Neuronal stem cell (in vitro differentiated cells): ENCODE results near the gene KCNAB1.

ENCODE experiments used
- DNase-seq: peaks from one replicate; pipeline ENCODE4 v3.0.0-alpha.2; 2013; ENCODE audit warnings: low spot score
- H2AFZ ChIP-seq: one replicate; pipeline ENCODE4 v1.6.1; 2013; ENCODE audit warnings: mild to moderate bottlenecking, low read length, inconsistent platforms
- H2AK5ac ChIP-seq: 2 replicates; pipeline ENCODE4 v1.6.1; 2013; ENCODE audit warnings: low read depth, mild to moderate bottlenecking, inconsistent platforms, low read length, moderate library complexity, mixed read lengths
- H2BK120ac ChIP-seq: 2 replicates; pipeline ENCODE4 v1.6.1; 2013; ENCODE audit warnings: low read depth, mild to moderate bottlenecking, inconsistent platforms, low read length, moderate library complexity, mixed read lengths
- H2BK12ac ChIP-seq: one replicate; pipeline ENCODE4 v1.6.1; 2013; ENCODE audit warnings: low read length, inconsistent platforms
- H2BK15ac ChIP-seq: 2 replicates; pipeline ENCODE4 v1.6.1; 2013; ENCODE audit warnings: mild to moderate bottlenecking, low read length, inconsistent platforms, mixed read lengths
- H2BK5ac ChIP-seq: one replicate; pipeline ENCODE4 v1.6.1; 2013; ENCODE audit warnings: inconsistent platforms, mild to moderate bottlenecking, low read length, moderate library complexity
- H3K14ac ChIP-seq: one replicate; pipeline ENCODE4 v1.6.1; 2013; ENCODE audit warnings: low read length, inconsistent platforms
- H3K18ac ChIP-seq: 2 replicates; pipeline ENCODE4 v1.6.1; 2013; ENCODE audit warnings: low read length, inconsistent platforms
- H3K23ac ChIP-seq: 2 replicates; pipeline ENCODE4 v1.6.1; 2013; ENCODE audit warnings: low read depth, mild to moderate bottlenecking, mixed read lengths, low read length, inconsistent platforms; ENCODE audit not compliant: poor library complexity
- H3K27ac ChIP-seq: replicated peaks from 3 replicates; pipeline ENCODE4 v1.5.1; 2013; ENCODE audit warnings: low read length, inconsistent platforms
- H3K27me3 ChIP-seq, 3 experiments: 2 replicates each; pipeline ENCODE4 v1.6.1; 2013; ENCODE audit warnings: low read length in 3 of 3, mild to moderate bottlenecking in 2 of 3, inconsistent platforms in 1 of 3, low read depth in 1 of 3, mixed read lengths in 1 of 3, moderate library complexity in 1 of 3; ENCODE audit not compliant: control insufficient read depth in 3 of 3, insufficient read depth in 3 of 3
- H3K36me3 ChIP-seq, 2 donors: replicated peaks in 1 of 2; 2 replicates each; pipeline ENCODE4 v1.6.1; 2013; ENCODE audit warnings: low read length in 2 of 2; ENCODE audit not compliant: control insufficient read depth in 2 of 2, insufficient read depth in 2 of 2
- H3K4ac ChIP-seq: 2 replicates; pipeline ENCODE4 v1.6.1; 2013; ENCODE audit warnings: inconsistent platforms, mild to moderate bottlenecking, low read length, moderate library complexity
- H3K4me1 ChIP-seq, 2 donors: 1 replicate in 1 of 2; 2 replicates in 1 of 2; pipeline ENCODE4 v1.6.1; 2013; ENCODE audit warnings: low read length in 2 of 2, low read depth in 1 of 2; ENCODE audit not compliant: control insufficient read depth in 2 of 2, insufficient read depth in 1 of 2
- H3K4me2 ChIP-seq: one replicate; pipeline ENCODE4 v1.6.1; 2013; ENCODE audit warnings: mild to moderate bottlenecking, low read length, inconsistent platforms; ENCODE audit not compliant: insufficient read depth, poor library complexity, severe bottlenecking
- H3K4me3 ChIP-seq, 2 donors: 2 replicates each; pipeline ENCODE4 v1.5.1; 2013; ENCODE audit warnings: low read length in 2 of 2, mild to moderate bottlenecking in 2 of 2, inconsistent platforms in 1 of 2, moderate library complexity in 1 of 2
- H3K79me1 ChIP-seq: one replicate; pipeline ENCODE4 v1.6.1; 2013; ENCODE audit warnings: low read depth, mild to moderate bottlenecking, inconsistent platforms, low read length, moderate library complexity
- H3K9ac ChIP-seq: one replicate; pipeline ENCODE4 v1.6.1; 2013; ENCODE audit warnings: mild to moderate bottlenecking, low read depth, low read length, inconsistent platforms; ENCODE audit not compliant: poor library complexity
- H3K9me3 ChIP-seq, 2 donors: replicated peaks in 1 of 2; 2 replicates each; pipeline versions ENCODE3 to v1.6.1; 2013; ENCODE audit warnings: low read length in 2 of 2, mild to moderate bottlenecking in 2 of 2, inconsistent platforms in 1 of 2, low read depth in 1 of 2, mixed read lengths in 1 of 2, moderate library complexity in 1 of 2; ENCODE audit not compliant: control insufficient read depth in 2 of 2, insufficient read depth in 1 of 2
- H4K8ac ChIP-seq: one replicate; pipeline ENCODE4 v1.6.1; 2013; ENCODE audit warnings: low read depth, mild to moderate bottlenecking, inconsistent platforms, low read length, moderate library complexity
- H4K91ac ChIP-seq: one replicate; pipeline ENCODE4 v1.6.1; 2013; ENCODE audit warnings: low read length, low read depth, mild to moderate bottlenecking, inconsistent platforms; ENCODE audit not compliant: poor library complexity
- WGBS, 2 donors: extraction: QIAGEN DNeasy Blood & Tissue Kit; methylation state at CpG; one replicate each; pipeline ENCODE4 v1.1.7; 2013; ENCODE audit warnings: missing lambda C conversion rate in 2 of 2, mixed read lengths in 1 of 2; ENCODE audit not compliant: insufficient read length in 2 of 2, insufficient replicate concordance in 1 of 2; ENCODE audit errors: extremely low coverage in 2 of 2; 5-methylcytosine and 5-hydroxymethylcytosine counted together

KCNAB1 gene

GRCh38 chr3:156349111-156349510 lies 228.7 kb downstream of the KCNAB1 start:
- Histone ChIP-seq H3K4me2 (no peak overlapping the region), H4K8ac (no peak overlapping the region), H3K36me3 (no peaks in the 10 kb centered on the region), H3K14ac (no peak overlapping the region), H3K27me3 (peaks cover 0 to 6% (median 0%) of the 10 kb centered on the region in 3 experiments), H3K4me3 (no peak overlapping the region), H4K91ac (no peak overlapping the region), H3K9ac (no peak overlapping the region), H3K9me3 (no peaks in the 10 kb centered on the region), H3K79me1 (no peaks in the 10 kb centered on the region), H2AK5ac (no peak overlapping the region), H3K23ac (no peak overlapping the region), H3K27ac (no peak overlapping the region), H3K4ac (no peak overlapping the region), H2BK12ac (no peak overlapping the region), H3K18ac (no peak overlapping the region), H2BK120ac (no peak overlapping the region), H2BK5ac (no peak overlapping the region), H2AFZ (no peak overlapping the region), H2BK15ac (no peak overlapping the region), H3K4me1 (peaks cover 0 to 3% of the 10 kb centered on the region in 2 donors)
- no peak for DNase-seq

- Histone ChIP-seq H3K14ac (no peak overlapping the region), H3K4ac (no peak overlapping the region), H3K18ac (no peak overlapping the region), H2BK5ac (no peak overlapping the region), H3K4me1 (peaks cover 0 to 1% of the 10 kb centered on the region in 2 donors), H2AFZ (no peak overlapping the region), H3K9ac (no peak overlapping the region), H3K9me3 (no peaks in the 10 kb centered on the region), H2BK12ac (no peak overlapping the region), H3K79me1 (no peaks in the 10 kb centered on the region), H2BK15ac (no peak overlapping the region), H3K36me3 (no peaks in the 10 kb centered on the region), H3K27me3 (peaks cover 0 to 6% (median 0%) of the 10 kb centered on the region in 3 experiments), H3K4me3 (no peak overlapping the region), H2AK5ac (no peak overlapping the region), H2BK120ac (no peak overlapping the region), H4K8ac (no peak overlapping the region), H3K23ac (no peak overlapping the region), H3K4me2 (no peak overlapping the region), H3K27ac (no peak overlapping the region), H4K91ac (no peak overlapping the region)
- no peak for DNase-seq
These were observed 229.6 kb downstream of the KCNAB1 start for GRCh38 chr3:156349978-156350377.

- Histone ChIP-seq H3K4me2 (no peak overlapping the region), H3K23ac (no peak overlapping the region), H3K27me3 (peaks cover 0 to 6% (median 0%) of the 10 kb centered on the region in 3 experiments), H3K14ac (no peak overlapping the region), H3K9me3 (no peaks in the 10 kb centered on the region), H3K36me3 (no peaks in the 10 kb centered on the region), H3K18ac (no peak overlapping the region), H4K8ac (no peak overlapping the region), H3K27ac (no peak overlapping the region), H3K4me1 (peaks cover 0 to 1% of the 10 kb centered on the region in 2 donors), H3K79me1 (no peaks in the 10 kb centered on the region), H2BK15ac (no peak overlapping the region), H2AFZ (no peak overlapping the region), H3K9ac (no peak overlapping the region), H3K4ac (no peak overlapping the region), H2BK120ac (no peak overlapping the region), H4K91ac (no peak overlapping the region), H3K4me3 (no peak overlapping the region), H2BK12ac (no peak overlapping the region), H2BK5ac (no peak overlapping the region), H2AK5ac (no peak overlapping the region)
- no peak for DNase-seq
- WGBS, 2 donors, result no CpG with 5 or more reads among the region's 4 CpGs
These were observed 230.4 kb downstream of the KCNAB1 start for GRCh38 chr3:156350781-156351180.

- no peak overlapping the region for H2BK5ac ChIP-seq
- WGBS, 2 donors, result no CpG with 5 or more reads among the region's 6 CpGs
- no peak overlapping the region for H2BK15ac ChIP-seq
These were observed 231.4 kb downstream of the KCNAB1 start for GRCh38 chr3:156351783-156352182.

More at GRCh38 chr3:156351783-156352182, 231.4 kb downstream of the KCNAB1 start:
- H3K27ac ChIP-seq, result no peak overlapping the region
- H4K8ac ChIP-seq, result no peak overlapping the region
- H3K79me1 ChIP-seq, result no peaks in the 10 kb centered on the region
- H2AFZ ChIP-seq, result no peak overlapping the region
- H3K14ac ChIP-seq, result peak overlapping the region; percentile 64
- peaks cover 0 to 6% (median 0%) of the 10 kb centered on the region in 3 experiments for H3K27me3 ChIP-seq
- no peaks in the 10 kb centered on the region for H3K9me3 ChIP-seq
- no peaks in the 10 kb centered on the region for H3K36me3 ChIP-seq
- H3K23ac ChIP-seq, result no peak overlapping the region
- H3K4me3 ChIP-seq, result no peak overlapping the region
- H2AK5ac ChIP-seq, result no peak overlapping the region
- no peak overlapping the region for H4K91ac ChIP-seq
- no peak overlapping the region for H3K4me2 ChIP-seq
- DNase-seq, result no peak
- H3K9ac ChIP-seq, result peak overlapping the region; percentile 45
- H2BK120ac ChIP-seq, result no peak overlapping the region
- H3K4ac ChIP-seq, result no peak overlapping the region
- H2BK12ac ChIP-seq, result no peak overlapping the region
- H3K18ac ChIP-seq, result peak overlapping the region; percentile 49
- H3K4me1 ChIP-seq, result peaks cover 0 to 1% of the 10 kb centered on the region in 2 donors
